GM23338 (cell line): Measurements from ENCODE around the gene CORT. TPM values are rescaled to one million over a fixed set of nuclear protein-coding genes. Genes with fewer than 3 reads are reported as not detected.

Source experiments
- ATAC-seq: fragments of 200-7000 bp; cut with Tn5 transposase; 3 replicates; pipeline ENCODE4 v1.9.1; 2020
- DNase-seq: peaks from one replicate; pipeline ENCODE4 v3.0.0-alpha.2; 2015; ENCODE audit warnings: low spot score
- H2AFZ ChIP-seq: fragments of 200-600 bp; sonication (generic); 2 replicates; pipeline ENCODE4 v1.8.0; 2016; ENCODE audit warnings: antibody characterized with exemption, mild to moderate bottlenecking, moderate library complexity
- H3F3A ChIP-seq: fragments of 200-600 bp; sonication (generic); replicated peaks from 2 replicates; pipeline ENCODE4 v1.8.0; 2017; ENCODE audit warnings: antibody characterized with exemption, mixed run types, low read depth
- H3K27ac ChIP-seq: fragments of 200-600 bp; sonication (generic); 2 replicates; pipeline ENCODE4 v1.6.1; 2016; ENCODE audit warnings: low read depth
- H3K27me3 ChIP-seq: fragments of 200-600 bp; sonication (generic); 2 replicates; pipeline ENCODE4 v1.8.0; 2016; ENCODE audit warnings: mild to moderate bottlenecking, mixed run types, moderate library complexity; ENCODE audit not compliant: insufficient read depth
- H3K36me3 ChIP-seq: fragments of 200-600 bp; sonication (generic); 2 replicates; pipeline ENCODE4 v1.8.0; 2016; ENCODE audit warnings: mild to moderate bottlenecking; ENCODE audit not compliant: insufficient read depth
- H3K4me1 ChIP-seq: fragments of 200-600 bp; sonication (generic); 2 replicates; pipeline ENCODE4 v1.8.0; 2016; ENCODE audit warnings: mild to moderate bottlenecking, moderate library complexity; ENCODE audit not compliant: insufficient read depth
- H3K4me2 ChIP-seq: fragments of 200-600 bp; sonication (generic); 2 replicates; pipeline ENCODE4 v1.7.1; 2017; ENCODE audit warnings: mixed run types
- H3K4me3 ChIP-seq: fragments of 200-600 bp; sonication (generic); 2 replicates; pipeline ENCODE4 v1.6.1; 2016; ENCODE audit warnings: mixed run types
- H3K79me2 ChIP-seq: fragments of 200-600 bp; sonication (generic); replicated peaks from 2 replicates; pipeline ENCODE4 v1.8.0; 2017; ENCODE audit warnings: mild to moderate bottlenecking; ENCODE audit not compliant: insufficient read depth
- H3K9me2 ChIP-seq: fragments of 200-600 bp; sonication (generic); 2 replicates; pipeline ENCODE4 v1.8.0; 2017; ENCODE audit not compliant: insufficient read depth
- H4K20me1 ChIP-seq: fragments of 200-600 bp; sonication (generic); replicated peaks from 2 replicates; pipeline ENCODE4 v1.8.0; 2017; ENCODE audit warnings: mild to moderate bottlenecking; ENCODE audit not compliant: insufficient read depth
- H3K27ac Mint-ChIP-seq: 2 replicates; pipeline ENCODE4 v1.8.0; 2020; ENCODE audit warnings: inconsistent platforms, mild to moderate bottlenecking, moderate library complexity, mixed read lengths
- H3K27me3 Mint-ChIP-seq: 3 replicates; pipeline ENCODE4 v1.8.0; 2022; ENCODE audit warnings: low read depth, mild to moderate bottlenecking, moderate library complexity, mixed read lengths, inconsistent platforms; ENCODE audit not compliant: insufficient read depth, poor library complexity
- H3K36me3 Mint-ChIP-seq: 3 replicates; pipeline ENCODE4 v1.8.0; 2021; ENCODE audit warnings: low read depth, mild to moderate bottlenecking, inconsistent platforms, moderate library complexity, mixed read lengths
- H3K4me1 Mint-ChIP-seq: 3 replicates; pipeline ENCODE4 v1.8.0; 2020; ENCODE audit warnings: mild to moderate bottlenecking, inconsistent platforms, mixed read lengths
- H3K4me3 Mint-ChIP-seq: 3 replicates; pipeline ENCODE4 v1.8.0; 2021; ENCODE audit warnings: moderate library complexity, mild to moderate bottlenecking, inconsistent platforms, mixed read lengths
- H3K9me3 Mint-ChIP-seq: 3 replicates; pipeline ENCODE4 v1.8.0; 2020; ENCODE audit warnings: moderate library complexity, mild to moderate bottlenecking, inconsistent platforms, mixed read lengths
- CREB1 ChIP-seq: fragments of 250-450 bp; sonication (Bioruptor Pico); IDR thresholded peaks from 2 replicates; pipeline ENCODE4 v1.5.0; 2020; ENCODE audit warnings: low read depth, mild to moderate bottlenecking, moderate library complexity
- EZH2 ChIP-seq: fragments of 200-600 bp; sonication (generic); IDR thresholded peaks from one replicate; pipeline ENCODE4 v1.8.0; 2017; ENCODE audit warnings: antibody characterized with exemption, mild to moderate bottlenecking, low read depth; ENCODE audit not compliant: unreplicated experiment
- EZH2phosphoT487 ChIP-seq: fragments of 200-600 bp; sonication (generic); IDR thresholded peaks from one replicate; pipeline ENCODE4 v1.8.1; 2018; ENCODE audit warnings: antibody characterized with exemption; ENCODE audit not compliant: unreplicated experiment
- JUNB ChIP-seq: IDR thresholded peaks from one replicate; pipeline ENCODE4 v1.6.1; 2016; ENCODE audit warnings: antibody characterized with exemption; ENCODE audit not compliant: unreplicated experiment
- POLR2AphosphoS5 ChIP-seq: IDR thresholded peaks from 2 replicates; pipeline ENCODE4 v1.6.1; 2016; ENCODE audit warnings: antibody characterized with exemption, low read depth
- STAT1 ChIP-seq: IDR thresholded peaks from one replicate; pipeline ENCODE4 v1.6.1; 2016; ENCODE audit warnings: antibody characterized with exemption; ENCODE audit not compliant: unreplicated experiment
- ZNF114 ChIP-seq: fragments of 250-450 bp; sonication (Bioruptor Pico); IDR thresholded peaks from 2 replicates; pipeline ENCODE4 v1.5.0; 2020; ENCODE audit warnings: mild to moderate bottlenecking, moderate library complexity
- polyA plus RNA-seq: library from polyadenylated mRNA; unstranded; fragments of >200 nt; fragmentation: Nextera tagmentation; extraction: Ambion mirVana; gene quantifications from 2 replicates; pipeline ENCODE4 v1.2.1, GENCODE V29; 2016
- total RNA-seq: library from RNA; depleted of rRNA; stranded (reverse); fragments of >200 nt; shearing (Covaris generic); gene quantifications from 2 replicates; pipeline ENCODE4 v1.2.3, GENCODE V29; 2014
- TF ChIP-seq, protein P1 (sequence below): fragments of 250-450 bp; sonication (Bioruptor Pico); IDR thresholded peaks from 2 replicates; pipeline ENCODE4 v1.5.0; 2020; ENCODE audit warnings: mild to moderate bottlenecking, moderate library complexity
- TF ChIP-seq, protein P2 (sequence below): IDR thresholded peaks from 2 replicates; pipeline ENCODE4 v1.6.1; 2016; ENCODE audit warnings: antibody characterized with exemption

CORT gene
- total and polyA plus RNA-seq, 2 experiments from 2014 or later = 1.4 TPM; not detected in 1

DNA sequence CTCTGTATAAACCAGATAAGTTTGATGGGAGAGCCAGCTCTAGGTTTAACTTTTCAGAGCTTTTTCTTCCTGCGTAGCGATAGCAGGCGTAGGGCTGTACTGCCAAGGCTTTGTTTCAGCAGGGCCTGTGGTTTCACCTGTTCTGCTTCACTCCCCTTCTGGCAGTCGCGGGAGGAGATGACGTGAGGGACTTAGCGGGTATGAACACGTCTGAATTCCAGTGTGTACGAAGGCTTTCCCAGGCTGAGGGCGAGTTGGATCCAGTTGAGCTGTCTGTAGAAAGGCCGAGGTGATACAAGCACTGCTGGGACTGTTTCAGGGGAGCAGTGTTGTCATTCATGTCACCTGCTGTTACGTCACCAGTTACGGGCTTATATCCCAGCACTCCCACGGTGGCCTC, 46.1 kb downstream of the CORT start (continued):
- TF ChIP-seq, protein P1, sequence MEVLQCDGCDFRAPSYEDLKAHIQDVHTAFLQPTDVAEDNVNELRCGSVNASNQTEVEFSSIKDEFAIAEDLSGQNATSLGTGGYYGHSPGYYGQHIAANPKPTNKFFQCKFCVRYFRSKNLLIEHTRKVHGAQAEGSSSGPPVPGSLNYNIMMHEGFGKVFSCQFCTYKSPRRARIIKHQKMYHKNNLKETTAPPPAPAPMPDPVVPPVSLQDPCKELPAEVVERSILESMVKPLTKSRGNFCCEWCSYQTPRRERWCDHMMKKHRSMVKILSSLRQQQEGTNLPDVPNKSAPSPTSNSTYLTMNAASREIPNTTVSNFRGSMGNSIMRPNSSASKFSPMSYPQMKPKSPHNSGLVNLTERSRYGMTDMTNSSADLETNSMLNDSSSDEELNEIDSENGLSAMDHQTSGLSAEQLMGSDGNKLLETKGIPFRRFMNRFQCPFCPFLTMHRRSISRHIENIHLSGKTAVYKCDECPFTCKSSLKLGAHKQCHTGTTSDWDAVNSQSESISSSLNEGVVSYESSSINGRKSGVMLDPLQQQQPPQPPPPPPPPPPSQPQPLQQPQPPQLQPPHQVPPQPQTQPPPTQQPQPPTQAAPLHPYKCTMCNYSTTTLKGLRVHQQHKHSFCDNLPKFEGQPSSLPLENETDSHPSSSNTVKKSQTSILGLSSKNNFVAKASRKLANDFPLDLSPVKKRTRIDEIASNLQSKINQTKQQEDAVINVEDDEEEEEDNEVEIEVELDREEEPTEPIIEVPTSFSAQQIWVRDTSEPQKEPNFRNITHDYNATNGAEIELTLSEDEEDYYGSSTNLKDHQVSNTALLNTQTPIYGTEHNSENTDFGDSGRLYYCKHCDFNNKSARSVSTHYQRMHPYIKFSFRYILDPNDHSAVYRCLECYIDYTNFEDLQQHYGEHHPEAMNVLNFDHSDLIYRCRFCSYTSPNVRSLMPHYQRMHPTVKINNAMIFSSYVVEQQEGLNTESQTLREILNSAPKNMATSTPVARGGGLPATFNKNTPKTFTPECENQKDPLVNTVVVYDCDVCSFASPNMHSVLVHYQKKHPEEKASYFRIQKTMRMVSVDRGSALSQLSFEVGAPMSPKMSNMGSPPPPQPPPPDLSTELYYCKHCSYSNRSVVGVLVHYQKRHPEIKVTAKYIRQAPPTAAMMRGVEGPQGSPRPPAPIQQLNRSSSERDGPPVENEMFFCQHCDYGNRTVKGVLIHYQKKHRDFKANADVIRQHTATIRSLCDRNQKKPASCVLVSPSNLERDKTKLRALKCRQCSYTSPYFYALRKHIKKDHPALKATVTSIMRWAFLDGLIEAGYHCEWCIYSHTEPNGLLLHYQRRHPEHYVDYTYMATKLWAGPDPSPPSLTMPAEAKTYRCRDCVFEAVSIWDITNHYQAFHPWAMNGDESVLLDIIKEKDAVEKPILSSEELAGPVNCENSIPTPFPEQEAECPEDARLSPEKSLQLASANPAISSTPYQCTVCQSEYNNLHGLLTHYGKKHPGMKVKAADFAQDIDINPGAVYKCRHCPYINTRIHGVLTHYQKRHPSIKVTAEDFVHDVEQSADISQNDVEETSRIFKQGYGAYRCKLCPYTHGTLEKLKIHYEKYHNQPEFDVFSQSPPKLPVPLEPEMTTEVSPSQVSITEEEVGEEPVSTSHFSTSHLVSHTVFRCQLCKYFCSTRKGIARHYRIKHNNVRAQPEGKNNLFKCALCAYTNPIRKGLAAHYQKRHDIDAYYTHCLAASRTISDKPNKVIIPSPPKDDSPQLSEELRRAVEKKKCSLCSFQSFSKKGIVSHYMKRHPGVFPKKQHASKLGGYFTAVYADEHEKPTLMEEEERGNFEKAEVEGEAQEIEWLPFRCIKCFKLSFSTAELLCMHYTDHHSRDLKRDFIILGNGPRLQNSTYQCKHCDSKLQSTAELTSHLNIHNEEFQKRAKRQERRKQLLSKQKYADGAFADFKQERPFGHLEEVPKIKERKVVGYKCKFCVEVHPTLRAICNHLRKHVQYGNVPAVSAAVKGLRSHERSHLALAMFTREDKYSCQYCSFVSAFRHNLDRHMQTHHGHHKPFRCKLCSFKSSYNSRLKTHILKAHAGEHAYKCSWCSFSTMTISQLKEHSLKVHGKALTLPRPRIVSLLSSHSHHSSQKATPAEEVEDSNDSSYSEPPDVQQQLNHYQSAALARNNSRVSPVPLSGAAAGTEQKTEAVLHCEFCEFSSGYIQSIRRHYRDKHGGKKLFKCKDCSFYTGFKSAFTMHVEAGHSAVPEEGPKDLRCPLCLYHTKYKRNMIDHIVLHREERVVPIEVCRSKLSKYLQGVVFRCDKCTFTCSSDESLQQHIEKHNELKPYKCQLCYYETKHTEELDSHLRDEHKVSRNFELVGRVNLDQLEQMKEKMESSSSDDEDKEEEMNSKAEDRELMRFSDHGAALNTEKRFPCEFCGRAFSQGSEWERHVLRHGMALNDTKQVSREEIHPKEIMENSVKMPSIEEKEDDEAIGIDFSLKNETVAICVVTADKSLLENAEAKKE (CRISPR knock-in tag) = no peak
- TF ChIP-seq CREB1 (no peak), STAT1 (no peak), EZH2phosphoT487 (no peak), ZNF114 (CRISPR knock-in tag) (no peak), POLR2AphosphoS5 (no peak)

DNA sequence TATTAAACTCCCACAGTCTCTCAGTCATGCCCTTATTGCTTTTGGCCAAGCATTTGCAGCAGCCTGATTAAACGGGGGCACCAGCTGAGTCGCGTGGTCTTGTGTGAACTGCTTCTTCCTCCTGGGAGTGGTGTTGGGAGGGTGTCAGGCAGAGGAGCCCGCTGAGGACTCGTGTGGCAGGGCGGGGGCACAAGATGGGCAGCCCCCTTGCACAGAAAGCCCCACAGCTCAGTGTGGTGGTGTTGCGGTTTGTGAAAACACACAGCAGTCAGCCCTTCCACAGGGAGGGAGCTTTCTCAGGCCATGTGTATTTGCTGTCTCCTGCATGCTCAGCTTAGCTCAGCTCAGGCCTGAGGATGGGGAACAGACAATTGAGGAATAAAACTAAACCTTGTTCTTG, 47.3 kb downstream of the CORT start:
- H4K20me1 ChIP-seq = peaks cover 21% of the 10 kb centered on the region
- TF ChIP-seq EZH2 (no peak), JUNB (no peak), EZH2phosphoT487 (no peak), CREB1 (no peak), STAT1 (no peak), ZNF114 (CRISPR knock-in tag) (no peak)
- TF ChIP-seq, protein P2, sequence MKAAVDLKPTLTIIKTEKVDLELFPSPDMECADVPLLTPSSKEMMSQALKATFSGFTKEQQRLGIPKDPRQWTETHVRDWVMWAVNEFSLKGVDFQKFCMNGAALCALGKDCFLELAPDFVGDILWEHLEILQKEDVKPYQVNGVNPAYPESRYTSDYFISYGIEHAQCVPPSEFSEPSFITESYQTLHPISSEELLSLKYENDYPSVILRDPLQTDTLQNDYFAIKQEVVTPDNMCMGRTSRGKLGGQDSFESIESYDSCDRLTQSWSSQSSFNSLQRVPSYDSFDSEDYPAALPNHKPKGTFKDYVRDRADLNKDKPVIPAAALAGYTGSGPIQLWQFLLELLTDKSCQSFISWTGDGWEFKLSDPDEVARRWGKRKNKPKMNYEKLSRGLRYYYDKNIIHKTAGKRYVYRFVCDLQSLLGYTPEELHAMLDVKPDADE = no peak
- TF ChIP-seq, protein P1 (CRISPR knock-in tag) = no peak

More for the DNA sequence above, 47.3 kb downstream of the CORT start:
- ATAC-seq (no peak), DNase-seq (no peak)
- Mint-ChIP-seq H3K9me3 (no peaks in the 10 kb centered on the region), H3K27me3 (peaks cover 2% of the 10 kb centered on the region), H3K27ac (no peak overlapping the region), H3K4me1 (peaks cover 13% of the 10 kb centered on the region), H3K4me3 (no peak overlapping the region), H3K36me3 (no peaks in the 10 kb centered on the region)
- peaks cover 7% of the 10 kb centered on the region for H3K4me1 ChIP-seq
- no peaks in the 10 kb centered on the region for H3K36me3 ChIP-seq
- no peak overlapping the region for H2AFZ ChIP-seq
- no peak overlapping the region for H3K4me3 ChIP-seq
- H3K79me2 ChIP-seq = peaks cover 69% of the 10 kb centered on the region
- peaks cover 4% of the 10 kb centered on the region; the same call in 1 of the 2 replicates for H3F3A ChIP-seq
- H3K9me2 ChIP-seq = no peaks in the 10 kb centered on the region
- H3K27me3 ChIP-seq = no peaks in the 10 kb centered on the region
- H3K27ac ChIP-seq = 0 out of 2 replicates have a peak overlapping the region, but pooled peaks have one; percentile 26
- no peak overlapping the region for H3K4me2 ChIP-seq
